Measurements from ENCODE around the gene SHISAL1. TPM values are rescaled to one million over a fixed set of nuclear protein-coding genes. Genes with fewer than 3 reads are reported as not detected.
"Not testable (repeated sequence)": the region's sequence is repeated elsewhere in the genome, so short reads cannot be mapped to it uniquely, and the experiment has no call there.

Gene SHISAL1
- total RNA-seq, 6 experiments from 2014 or later = not detected

DNA sequence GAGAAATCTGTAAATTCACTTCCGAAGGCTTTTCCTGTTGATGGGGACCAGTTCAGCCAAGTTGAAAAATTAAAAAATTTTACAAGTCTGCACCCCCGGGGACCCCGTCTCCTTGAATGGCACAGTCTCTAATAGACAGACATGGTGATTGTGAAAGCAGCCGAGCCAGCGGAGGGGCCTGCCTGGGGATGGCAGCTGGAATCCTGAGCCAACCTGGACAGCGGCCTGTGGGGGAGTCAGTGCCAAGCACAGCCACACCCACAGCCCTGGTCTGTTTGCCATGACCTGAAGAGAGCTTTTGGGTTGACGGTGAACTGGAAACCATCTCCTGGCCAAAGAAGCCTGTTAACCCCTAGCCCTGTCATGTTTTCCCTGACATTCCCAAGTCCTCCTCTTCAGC is 67.3 kb downstream of the SHISAL1 start:
- peaks cover 24% of the 10 kb centered on the region for H3K27me3 Mint-ChIP-seq (ENCODE audit: insufficient read depth)
- peaks cover 15% of the 10 kb centered on the region for H3K9me3 Mint-ChIP-seq
- DNase-seq = no peak
- no peak overlapping the region for H3K27ac Mint-ChIP-seq
- H3K4me1 Mint-ChIP-seq (ENCODE audit: low read depth) = no peaks in the 10 kb centered on the region
- H3K36me3 Mint-ChIP-seq (ENCODE audit: low read depth) = peaks cover 4% of the 10 kb centered on the region; the same call in 1 of the 2 replicates
- TF ChIP-seq, protein P1, sequence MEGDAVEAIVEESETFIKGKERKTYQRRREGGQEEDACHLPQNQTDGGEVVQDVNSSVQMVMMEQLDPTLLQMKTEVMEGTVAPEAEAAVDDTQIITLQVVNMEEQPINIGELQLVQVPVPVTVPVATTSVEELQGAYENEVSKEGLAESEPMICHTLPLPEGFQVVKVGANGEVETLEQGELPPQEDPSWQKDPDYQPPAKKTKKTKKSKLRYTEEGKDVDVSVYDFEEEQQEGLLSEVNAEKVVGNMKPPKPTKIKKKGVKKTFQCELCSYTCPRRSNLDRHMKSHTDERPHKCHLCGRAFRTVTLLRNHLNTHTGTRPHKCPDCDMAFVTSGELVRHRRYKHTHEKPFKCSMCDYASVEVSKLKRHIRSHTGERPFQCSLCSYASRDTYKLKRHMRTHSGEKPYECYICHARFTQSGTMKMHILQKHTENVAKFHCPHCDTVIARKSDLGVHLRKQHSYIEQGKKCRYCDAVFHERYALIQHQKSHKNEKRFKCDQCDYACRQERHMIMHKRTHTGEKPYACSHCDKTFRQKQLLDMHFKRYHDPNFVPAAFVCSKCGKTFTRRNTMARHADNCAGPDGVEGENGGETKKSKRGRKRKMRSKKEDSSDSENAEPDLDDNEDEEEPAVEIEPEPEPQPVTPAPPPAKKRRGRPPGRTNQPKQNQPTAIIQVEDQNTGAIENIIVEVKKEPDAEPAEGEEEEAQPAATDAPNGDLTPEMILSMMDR (IDR thresholded peaks at IDR 0.05) = no peak
- H3K4me3 Mint-ChIP-seq = no peak overlapping the region

DNA sequence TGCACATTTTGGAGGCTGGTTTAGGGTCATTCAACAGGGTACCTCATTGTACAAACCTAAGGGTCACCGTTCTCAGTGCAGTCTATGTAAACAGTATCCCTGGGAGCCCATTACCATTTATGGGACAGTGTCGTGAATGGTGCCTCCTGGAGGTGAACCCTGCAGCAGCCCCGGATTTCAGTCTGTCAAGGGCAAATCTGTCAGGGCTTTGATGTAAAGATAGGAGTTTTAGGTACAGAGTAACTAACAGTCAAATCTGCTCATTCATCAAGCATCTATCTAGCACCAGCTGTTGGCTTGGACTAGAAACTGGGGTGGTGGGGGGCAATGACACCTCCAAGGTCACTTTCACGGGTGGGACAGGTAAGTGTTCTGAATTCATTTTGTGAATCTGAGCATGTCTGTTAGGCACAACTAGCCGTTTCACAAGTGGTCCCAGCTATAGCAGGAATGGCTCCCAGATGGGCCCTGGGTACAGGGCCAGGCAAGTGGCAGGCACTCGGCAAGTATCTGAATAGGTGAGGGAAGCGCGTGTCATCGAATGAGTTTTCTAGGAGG is 68.4 kb downstream of the SHISAL1 start:
- H3K27me3 Mint-ChIP-seq (ENCODE audit: insufficient read depth) = peaks cover 24% of the 10 kb centered on the region
- H3K27ac Mint-ChIP-seq = no peak overlapping the region
- TF ChIP-seq, protein P1 (IDR thresholded peaks at IDR 0.05) = no peak
- no peak overlapping the region for H3K4me3 Mint-ChIP-seq
- no peaks in the 10 kb centered on the region for H3K36me3 Mint-ChIP-seq (ENCODE audit: low read depth)
- no peak for DNase-seq
- H3K9me3 Mint-ChIP-seq = peaks cover 4% of the 10 kb centered on the region
- no peaks in the 10 kb centered on the region for H3K4me1 Mint-ChIP-seq (ENCODE audit: low read depth)

DNA sequence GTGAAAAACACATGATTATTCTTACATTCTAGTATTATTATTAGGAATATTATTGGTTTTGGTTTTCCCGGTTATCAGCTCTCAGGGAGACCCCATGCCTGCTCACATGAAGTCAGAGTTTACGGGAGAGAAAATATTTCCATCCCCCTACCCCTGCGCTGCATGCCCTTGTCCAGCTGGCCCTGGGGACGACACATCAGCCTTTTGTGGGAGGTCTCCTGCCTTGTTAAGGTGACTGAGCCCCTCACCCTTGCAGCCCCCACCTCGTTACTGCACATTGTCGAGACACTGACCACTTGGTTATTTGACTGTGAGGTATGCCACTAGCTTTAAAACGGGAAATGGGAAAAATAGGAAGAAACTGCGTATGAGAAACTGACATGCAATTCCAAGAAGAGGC is 69.0 kb downstream of the SHISAL1 start:
- Mint-ChIP-seq H3K4me1 (ENCODE audit: low read depth) (no peaks in the 10 kb centered on the region), H3K27me3 (ENCODE audit: insufficient read depth) (peaks cover 24% of the 10 kb centered on the region), H3K36me3 (ENCODE audit: low read depth) (no peaks in the 10 kb centered on the region), H3K4me3 (no peak overlapping the region), H3K27ac (no peak overlapping the region), H3K9me3 (peaks cover under 1% of the 10 kb centered on the region; the same call in 1 of the 2 replicates)
- no peak for DNase-seq
- TF ChIP-seq, protein P1 (IDR thresholded peaks at IDR 0.05) = no peak

DNA sequence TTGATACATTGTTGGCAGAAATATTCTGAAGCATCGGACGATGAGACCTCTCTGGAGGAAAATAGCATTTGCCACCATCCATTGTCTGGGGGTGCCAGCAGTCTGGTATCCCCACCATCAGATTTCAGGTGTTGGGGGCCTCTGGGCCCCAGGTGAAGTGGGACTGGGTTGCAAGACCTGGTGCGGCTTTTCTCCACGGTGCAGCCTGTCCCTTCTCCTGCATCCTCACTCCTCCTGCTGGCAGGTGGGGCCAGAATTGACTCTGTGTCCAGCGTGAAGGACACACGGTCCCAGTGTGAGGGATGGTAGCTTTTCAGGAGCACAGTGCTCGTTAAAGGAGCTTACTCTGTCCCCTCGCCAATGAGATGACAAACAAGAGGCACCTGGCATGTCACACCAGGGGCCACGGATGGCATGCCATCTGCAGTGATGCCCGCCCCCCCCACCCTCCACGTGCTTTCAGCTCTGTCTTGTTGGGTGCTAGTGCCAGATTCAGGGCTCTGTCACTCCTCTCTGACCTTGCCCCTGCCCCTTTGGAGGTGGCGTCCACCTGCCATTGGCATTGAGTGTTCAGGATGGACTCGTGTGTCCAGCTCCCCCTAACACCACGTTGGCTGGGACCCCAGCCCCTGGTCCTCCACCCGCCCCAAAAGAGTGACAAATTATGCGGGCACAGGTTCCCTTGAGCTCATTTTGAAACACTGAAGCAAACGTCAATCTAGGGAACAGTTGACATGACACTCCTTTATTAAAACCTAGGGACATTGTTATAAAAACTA is 69.6 kb downstream of the SHISAL1 start:
- Mint-ChIP-seq H3K9me3 (no peaks in the 10 kb centered on the region; the same call in 1 of the 2 replicates), H3K27ac (no peak overlapping the region), H3K4me1 (ENCODE audit: low read depth) (no peaks in the 10 kb centered on the region), H3K27me3 (ENCODE audit: insufficient read depth) (peaks cover 24% of the 10 kb centered on the region), H3K36me3 (ENCODE audit: low read depth) (no peaks in the 10 kb centered on the region), H3K4me3 (no peak overlapping the region)
- TF ChIP-seq, protein P1 (IDR thresholded peaks at IDR 0.05) = no peak
- no peak for DNase-seq

DNA sequence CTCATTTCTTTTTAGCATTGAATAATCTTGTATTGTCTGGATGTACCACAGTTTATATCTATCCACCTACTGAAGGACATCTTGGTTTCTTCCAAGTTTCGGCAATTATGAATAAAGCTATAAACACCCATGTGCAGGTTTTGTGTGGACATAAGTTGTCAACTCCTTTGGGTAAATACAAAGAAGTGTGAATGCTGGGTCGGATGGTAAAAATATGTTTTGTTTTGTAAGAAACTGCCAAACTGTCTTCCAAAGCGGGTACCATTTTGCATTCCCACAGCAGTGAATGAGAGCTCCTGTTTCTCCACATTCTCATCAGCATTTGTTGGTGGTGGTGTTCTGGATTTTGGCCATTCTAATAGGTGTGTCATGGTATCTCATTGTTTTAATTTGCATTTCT is 71.6 kb downstream of the SHISAL1 start:
- H3K36me3 Mint-ChIP-seq (ENCODE audit: low read depth); H3K27ac Mint-ChIP-seq; H3K4me3 Mint-ChIP-seq; DNase-seq; H3K9me3 Mint-ChIP-seq; H3K4me1 Mint-ChIP-seq (ENCODE audit: low read depth): not testable (repeated sequence)
- H3K27me3 Mint-ChIP-seq (ENCODE audit: insufficient read depth) = peaks cover 21% of the 10 kb centered on the region

DNA sequence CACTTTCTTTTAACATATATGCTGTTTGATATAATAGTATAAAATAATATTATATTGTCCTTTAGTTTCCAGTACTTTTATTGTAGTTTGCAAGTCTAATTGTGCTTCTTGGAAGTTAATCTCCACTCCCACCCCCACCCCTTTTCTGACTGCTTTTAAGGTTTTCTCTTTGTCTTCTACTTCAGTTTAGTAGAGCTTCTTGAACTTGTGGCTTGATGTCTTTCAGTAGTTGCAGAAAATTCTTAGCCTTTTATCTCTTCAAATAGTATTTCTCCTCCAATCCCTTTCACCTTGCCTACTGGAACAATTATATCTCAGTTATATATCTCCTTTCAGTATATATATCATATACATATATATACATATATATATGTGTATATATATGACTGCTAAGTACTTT is 75.5 kb downstream of the SHISAL1 start:
- no peak for DNase-seq
- Mint-ChIP-seq H3K27me3 (ENCODE audit: insufficient read depth) (peaks cover 4% of the 10 kb centered on the region; the same call in 1 of the 2 replicates), H3K9me3 (no peaks in the 10 kb centered on the region), H3K4me3 (no peak overlapping the region), H3K27ac (no peak overlapping the region), H3K4me1 (ENCODE audit: low read depth) (no peaks in the 10 kb centered on the region), H3K36me3 (ENCODE audit: low read depth) (no peaks in the 10 kb centered on the region)
- TF ChIP-seq, protein P1 (IDR thresholded peaks at IDR 0.05) = no peak

DNA sequence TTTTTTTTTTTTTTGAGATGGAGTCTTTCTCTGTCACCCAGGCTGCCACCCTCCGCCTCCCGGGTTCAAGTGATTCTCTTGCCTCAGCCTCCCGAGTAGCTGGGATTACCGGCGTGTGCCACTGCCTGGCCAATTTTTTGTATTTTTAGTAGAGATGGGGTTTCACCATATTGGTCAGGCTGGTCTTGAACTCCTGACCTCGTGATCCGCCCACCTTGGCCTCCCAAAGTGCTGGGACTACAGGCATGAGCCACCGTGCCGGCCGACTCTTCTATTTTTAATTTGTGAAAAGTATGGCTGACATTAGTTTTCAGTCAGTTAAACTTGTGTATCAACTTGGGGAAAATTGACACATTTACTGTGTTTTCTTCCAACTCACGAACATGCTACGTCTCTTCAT is 78.4 kb downstream of the SHISAL1 start:
- not testable (repeated sequence) for H3K4me1 Mint-ChIP-seq (ENCODE audit: low read depth); H3K36me3 Mint-ChIP-seq (ENCODE audit: low read depth); DNase-seq; H3K9me3 Mint-ChIP-seq; H3K4me3 Mint-ChIP-seq; H3K27me3 Mint-ChIP-seq (ENCODE audit: insufficient read depth); H3K27ac Mint-ChIP-seq

Data from HFFc6 (cell line).